LNCaP clone FGC (cell line): ENCODE data around the gene CENPB.

Source experiments
- DNase-seq: peaks from one replicate; pipeline ENCODE4 v3.0.0-alpha.2; 2011; ENCODE audit warnings: low read depth
- H3K4me3 ChIP-seq: 2 replicates; pipeline ENCODE4 v1.5.1; 2011; ENCODE audit warnings: mild to moderate bottlenecking, low read depth, low read length, control low read depth
- CTCF ChIP-seq: IDR thresholded peaks from 2 replicates; pipeline ENCODE4 v1.5.1; 2012; ENCODE audit warnings: mild to moderate bottlenecking; ENCODE audit not compliant: control insufficient read depth, insufficient read depth; ENCODE audit errors: extremely low read depth

CENPB gene

GRCh38 chr20:3782597-3782996, 3.9 kb downstream of the CENPB start:
- H3K4me3 ChIP-seq: no peak overlapping the region
- TF ChIP-seq CTCF: no peak
- no peak for DNase-seq

- H3K4me3 ChIP-seq: peak within 1 kb of the TSS; percentile 68
- peak; percentile 44; the same call in 1 of the 2 replicates for TF ChIP-seq CTCF
- DNase-seq: peak; percentile 75
Measured at GRCh38 chr20:3781153-3781910, 5.2 kb downstream of the CENPB start, which contains the start of gene SPEF1. Gene SPEF1, minus strand, starts transcription at chr20:3781448. Its CDS starts 161 bp downstream, at chr20:3781287.

GRCh38 chr20:3778976-3779375, 7.6 kb downstream of the CENPB start:
- no peak for DNase-seq
- H3K4me3 ChIP-seq: no peak overlapping the region
- TF ChIP-seq CTCF: no peak

GRCh38 chr20:3777716-3778629, 8.6 kb downstream of the CENPB start:
- no peak for DNase-seq
- TF ChIP-seq CTCF: no peak
- no peak overlapping the region for H3K4me3 ChIP-seq

- no peak for DNase-seq
- no peak for TF ChIP-seq CTCF
- no peak overlapping the region for H3K4me3 ChIP-seq
Measured at GRCh38 chr20:3777381-3777715, 9.2 kb downstream of the CENPB start.

GRCh38 chr20:3775457-3776108, 11.0 kb downstream of the CENPB start:
- TF ChIP-seq CTCF: no peak
- H3K4me3 ChIP-seq: no peak overlapping the region
- DNase-seq: no peak
